ENCODE data around the gene EPB41L4A. TPM values are rescaled to one million over a fixed set of nuclear protein-coding genes. Genes with fewer than 3 reads are reported as not detected.

Gene EPB41L4A
- total and polyA plus RNA-seq, 2 donors (not counting 3 experiments of a cell fraction or from before 2014, with no cell fraction given): 6.0 to 17.9 TPM

DNA sequence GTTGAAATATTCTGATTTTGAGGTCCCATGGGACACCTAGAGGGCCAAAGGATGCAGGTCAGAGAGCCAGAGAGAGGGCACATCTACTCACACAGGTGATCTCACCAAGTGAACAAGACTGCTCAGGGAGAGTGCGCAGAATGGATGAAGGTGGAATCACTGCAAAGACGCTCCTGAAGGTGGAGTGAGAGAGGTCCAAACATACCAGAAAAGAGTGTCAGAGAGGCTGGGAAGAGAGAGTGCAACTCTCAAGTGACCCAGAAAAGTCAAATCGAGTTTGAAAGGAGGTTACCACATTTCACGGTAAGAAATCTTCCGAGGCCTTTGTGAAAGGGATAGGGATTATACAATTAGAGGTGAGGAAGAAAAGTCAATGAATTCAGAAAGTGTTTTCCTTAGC is 173.4 kb downstream of the EPB41L4A start:
- peaks cover 0 to 3% of the 10 kb centered on the region in 2 experiments for H3K36me3 ChIP-seq (ENCODE audit: control insufficient read depth in 2 of 2, extremely low read depth in 1 of 2, insufficient read depth in 2 of 2, low read length in 2 of 2)
- H3K27me3 ChIP-seq (ENCODE audit: control insufficient read depth in 2 of 2, insufficient read depth in 2 of 2, low read length in 2 of 2): no peaks in the 10 kb centered on the region
- H3K9ac ChIP-seq (replicated peaks; ENCODE audit: extremely low read depth, insufficient read depth, low read length): no peak overlapping the region
- no peaks in the 10 kb centered on the region for H3K4me1 ChIP-seq (ENCODE audit: control insufficient read depth, extremely low read depth, insufficient read depth, low read length)
- H3K4me2 ChIP-seq (ENCODE audit: insufficient read depth, low read length): no peak overlapping the region
- FAIRE-seq (no peak), DNase-seq (ENCODE audit: low read depth, low spot score) (no peak)
- ChIA-PET POLR2A (no interaction called here), CTCF (interaction anchor here (0.6 kb wide), 1 partner anchor 175 kb away, joined by 3 read pairs; no protein-coding TSS in a partner anchor)
- intact Hi-C loops (cut with micrococcal nuclease) (no loop called here), dilution Hi-C loops (cut with MboI; ENCODE audit: extremely low pct_ligation_motif_present, low sequenced_read_pairs) (no loop called here)
- H3K27ac ChIP-seq (ENCODE audit: insufficient read depth, low read depth, low read length): no peak overlapping the region
- no peaks in the 10 kb centered on the region for H3K9me1 ChIP-seq (replicated peaks; ENCODE audit: control insufficient read depth, extremely low read depth, insufficient read depth, low read length)
- no peaks in the 10 kb centered on the region for H3K79me2 ChIP-seq (ENCODE audit: control insufficient read depth, insufficient read depth, low read length)
- no peak overlapping the region for H3K4me3 ChIP-seq (replicated peaks in 1 of 3; ENCODE audit: insufficient read depth in 1 of 3, low read depth in 1 of 3, low read length in 3 of 3)
- H2AFZ ChIP-seq (ENCODE audit: low read depth, low read length): no peak overlapping the region
- no peaks in the 10 kb centered on the region for H3K9me3 ChIP-seq (replicated peaks; ENCODE audit: control insufficient read depth, insufficient read depth, low read length)
- TF ChIP-seq POLR2AphosphoS5 (IDR thresholded peaks at IDR 0.05; ENCODE audit: insufficient read depth, low read depth, low read length) (no peak), POLR2A (IDR thresholded peaks at IDR 0.05; ENCODE audit: low read depth, low read length) (no peak), EZH2 (IDR thresholded peaks at IDR 0.05; ENCODE audit: borderline replicate concordance, low read depth, low read length, severe bottlenecking) (no peak)
- TF ChIP-seq, protein P1, sequence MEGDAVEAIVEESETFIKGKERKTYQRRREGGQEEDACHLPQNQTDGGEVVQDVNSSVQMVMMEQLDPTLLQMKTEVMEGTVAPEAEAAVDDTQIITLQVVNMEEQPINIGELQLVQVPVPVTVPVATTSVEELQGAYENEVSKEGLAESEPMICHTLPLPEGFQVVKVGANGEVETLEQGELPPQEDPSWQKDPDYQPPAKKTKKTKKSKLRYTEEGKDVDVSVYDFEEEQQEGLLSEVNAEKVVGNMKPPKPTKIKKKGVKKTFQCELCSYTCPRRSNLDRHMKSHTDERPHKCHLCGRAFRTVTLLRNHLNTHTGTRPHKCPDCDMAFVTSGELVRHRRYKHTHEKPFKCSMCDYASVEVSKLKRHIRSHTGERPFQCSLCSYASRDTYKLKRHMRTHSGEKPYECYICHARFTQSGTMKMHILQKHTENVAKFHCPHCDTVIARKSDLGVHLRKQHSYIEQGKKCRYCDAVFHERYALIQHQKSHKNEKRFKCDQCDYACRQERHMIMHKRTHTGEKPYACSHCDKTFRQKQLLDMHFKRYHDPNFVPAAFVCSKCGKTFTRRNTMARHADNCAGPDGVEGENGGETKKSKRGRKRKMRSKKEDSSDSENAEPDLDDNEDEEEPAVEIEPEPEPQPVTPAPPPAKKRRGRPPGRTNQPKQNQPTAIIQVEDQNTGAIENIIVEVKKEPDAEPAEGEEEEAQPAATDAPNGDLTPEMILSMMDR (IDR thresholded peaks at IDR 0.05; ENCODE audit: extremely low read depth in 1 of 2, insufficient read depth in 1 of 2, low read depth in 1 of 2, low read length in 2 of 2): no peak
- no TSS peak for BruUV-seq (replicated peaks)
- H4K20me1 ChIP-seq (replicated peaks; ENCODE audit: control insufficient read depth, extremely low read depth, insufficient read depth, low read length): no peaks in the 10 kb centered on the region

DNA sequence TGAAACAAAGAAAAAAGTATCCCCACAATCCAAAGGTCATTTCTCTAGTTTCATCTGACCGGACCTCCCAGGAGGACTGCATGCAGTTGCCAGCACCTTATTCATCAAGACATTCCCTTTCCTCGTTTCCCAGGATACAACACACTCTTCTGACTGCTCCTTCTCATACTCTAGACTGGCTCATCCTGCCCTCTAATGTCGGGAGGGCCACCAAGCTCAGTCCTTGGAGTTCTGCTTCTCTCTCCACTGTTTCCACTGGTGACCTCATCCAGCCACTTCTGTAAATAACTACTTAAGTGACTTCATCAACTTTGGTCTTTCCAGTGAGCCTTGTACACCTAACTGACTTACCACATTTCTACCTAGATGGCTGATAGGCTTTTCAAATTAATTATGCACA is 179.1 kb downstream of the EPB41L4A start:
- FAIRE-seq (no peak), DNase-seq (ENCODE audit: low read depth, low spot score) (no peak)
- TF ChIP-seq EZH2 (IDR thresholded peaks at IDR 0.05; ENCODE audit: borderline replicate concordance, low read depth, low read length, severe bottlenecking) (no peak), FOS (IDR thresholded peaks at IDR 0.05; ENCODE audit: borderline replicate concordance, insufficient read depth, low read length) (no peak), JUN (IDR thresholded peaks at IDR 0.05; ENCODE audit: borderline replicate concordance, insufficient read depth, insufficient read length, low read depth) (no peak), POLR2AphosphoS5 (IDR thresholded peaks at IDR 0.05; ENCODE audit: insufficient read depth, low read depth, low read length) (no peak), POLR2A (IDR thresholded peaks at IDR 0.05; ENCODE audit: low read depth, low read length) (no peak)
- intact Hi-C loops (cut with micrococcal nuclease) (no loop called here), dilution Hi-C loops (cut with MboI; ENCODE audit: extremely low pct_ligation_motif_present, low sequenced_read_pairs) (no loop called here)
- no peak overlapping the region for H3K27ac ChIP-seq (ENCODE audit: insufficient read depth, low read depth, low read length)
- no peaks in the 10 kb centered on the region for H3K79me2 ChIP-seq (ENCODE audit: control insufficient read depth, insufficient read depth, low read length)
- no peak overlapping the region for H3K4me3 ChIP-seq (replicated peaks in 1 of 3; ENCODE audit: insufficient read depth in 1 of 3, low read depth in 1 of 3, low read length in 3 of 3)
- ChIA-PET CTCF (interaction anchor here (2.2 kb wide), 1 partner anchor 180 kb away, joined by 10 read pairs; the partner anchor contains the start of gene EPB41L4A), POLR2A (no interaction called here)
- H3K9ac ChIP-seq (replicated peaks; ENCODE audit: extremely low read depth, insufficient read depth, low read length): no peak overlapping the region
- no peaks in the 10 kb centered on the region for H3K9me3 ChIP-seq (replicated peaks; ENCODE audit: control insufficient read depth, insufficient read depth, low read length)
- no peaks in the 10 kb centered on the region for H3K4me1 ChIP-seq (ENCODE audit: control insufficient read depth, extremely low read depth, insufficient read depth, low read length)
- no TSS peak for BruUV-seq (replicated peaks)
- no peaks in the 10 kb centered on the region for H3K27me3 ChIP-seq (ENCODE audit: control insufficient read depth in 2 of 2, insufficient read depth in 2 of 2, low read length in 2 of 2)
- no peaks in the 10 kb centered on the region for H3K9me1 ChIP-seq (replicated peaks; ENCODE audit: control insufficient read depth, extremely low read depth, insufficient read depth, low read length)
- peaks cover 0 to 3% of the 10 kb centered on the region in 2 experiments for H3K36me3 ChIP-seq (ENCODE audit: control insufficient read depth in 2 of 2, extremely low read depth in 1 of 2, insufficient read depth in 2 of 2, low read length in 2 of 2)
- H3K4me2 ChIP-seq (ENCODE audit: insufficient read depth, low read length): no peak overlapping the region
- no peaks in the 10 kb centered on the region for H4K20me1 ChIP-seq (replicated peaks; ENCODE audit: control insufficient read depth, extremely low read depth, insufficient read depth, low read length)
- H2AFZ ChIP-seq (ENCODE audit: low read depth, low read length): no peak overlapping the region
